HTR-8/SVneo (cell line): ENCODE results near the gene OBP2B.
"Not testable (repeated sequence)": the region's sequence is repeated elsewhere in the genome, so short reads cannot be mapped to it uniquely, and the experiment has no call there.

ENCODE experiments used
- DNase-seq: peaks from one replicate; pipeline ENCODE4 v3.0.0; 2011; ENCODE audit warnings: low spot score, mixed read lengths; ENCODE audit not compliant: insufficient read length
- FAIRE-seq: peaks from 2 replicates; lab custom pipeline; 2011; peaks lifted over from hg19 to GRCh38; lab: Jason Lieb, UNC

The OBP2B gene, protein sequence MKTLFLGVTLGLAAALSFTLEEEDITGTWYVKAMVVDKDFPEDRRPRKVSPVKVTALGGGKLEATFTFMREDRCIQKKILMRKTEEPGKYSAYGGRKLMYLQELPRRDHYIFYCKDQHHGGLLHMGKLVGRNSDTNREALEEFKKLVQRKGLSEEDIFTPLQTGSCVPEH

DNA sequence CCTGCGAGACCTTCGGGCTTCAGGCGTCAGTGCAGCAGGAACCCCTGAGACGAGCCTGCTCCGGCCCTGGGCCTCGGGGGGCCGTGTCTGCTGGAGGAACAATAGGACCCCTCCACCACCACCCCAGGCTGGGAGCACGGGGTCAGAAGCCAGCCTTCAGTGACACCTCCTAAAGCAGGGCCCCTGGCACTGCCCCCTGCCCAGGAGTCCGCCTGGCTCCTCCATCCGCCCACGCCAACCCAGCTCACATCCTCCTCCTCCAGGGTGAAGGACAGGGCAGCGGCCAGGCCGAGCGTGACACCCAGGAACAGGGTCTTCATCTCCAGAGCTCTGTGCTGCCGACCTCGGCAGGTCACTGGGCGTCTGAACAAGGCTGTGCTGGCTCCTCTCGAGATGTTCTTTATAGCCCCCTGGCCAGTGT is at the start of gene OBP2B:
OBP2B (minus strand) TSS at position 371 of the 421 bp plus-strand sequence; CDS start at position 320, 51 bp downstream.
- FAIRE-seq, DNase-seq: not testable (repeated sequence)

DNA sequence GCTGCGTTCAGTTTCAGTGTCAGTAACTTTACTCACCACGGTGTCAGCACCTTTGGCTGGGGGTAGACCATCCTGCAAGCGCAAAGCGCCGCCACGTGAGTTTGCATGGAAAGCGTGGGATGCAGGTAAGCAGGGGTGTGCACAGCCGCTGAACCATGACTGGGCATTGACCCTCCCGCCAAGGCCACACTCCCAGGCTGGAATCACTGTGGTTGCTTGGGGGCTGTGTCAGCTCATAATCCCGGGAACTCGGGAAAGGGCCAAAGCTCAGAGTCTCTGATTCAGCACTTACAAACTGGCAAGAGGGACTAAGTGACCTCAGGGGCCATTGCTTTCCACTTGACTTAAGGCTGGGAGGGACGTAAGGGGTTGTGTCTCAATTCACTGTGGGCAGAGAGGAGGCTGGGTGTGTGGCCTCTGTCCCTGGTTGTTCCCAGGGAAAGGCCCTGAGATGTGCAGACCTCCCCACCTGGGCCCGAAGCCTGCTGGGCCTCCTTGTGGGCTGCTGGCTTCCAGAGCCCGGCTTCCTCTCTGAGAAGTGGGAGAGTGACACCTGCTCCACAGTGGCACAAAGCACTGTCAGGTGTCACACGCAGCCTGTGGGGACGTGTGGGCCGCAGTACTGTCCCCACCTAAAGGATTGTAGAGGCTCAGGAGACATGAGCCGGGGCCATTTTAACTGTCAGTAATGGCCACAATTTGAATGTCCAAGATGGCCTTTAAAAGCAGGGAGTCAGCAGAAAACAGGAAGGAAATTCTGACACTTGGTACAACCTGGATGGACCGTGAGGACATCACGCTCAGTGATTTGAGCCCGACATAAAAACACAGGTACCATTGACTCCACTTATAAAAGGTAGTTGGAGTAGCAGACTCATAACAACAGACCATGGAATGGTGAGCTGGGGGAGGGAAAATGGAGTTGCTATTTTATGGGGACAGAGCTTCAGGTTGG is 49.3 kb upstream of the OBP2B start:
- FAIRE-seq (no peak), DNase-seq (no peak)

DNA sequence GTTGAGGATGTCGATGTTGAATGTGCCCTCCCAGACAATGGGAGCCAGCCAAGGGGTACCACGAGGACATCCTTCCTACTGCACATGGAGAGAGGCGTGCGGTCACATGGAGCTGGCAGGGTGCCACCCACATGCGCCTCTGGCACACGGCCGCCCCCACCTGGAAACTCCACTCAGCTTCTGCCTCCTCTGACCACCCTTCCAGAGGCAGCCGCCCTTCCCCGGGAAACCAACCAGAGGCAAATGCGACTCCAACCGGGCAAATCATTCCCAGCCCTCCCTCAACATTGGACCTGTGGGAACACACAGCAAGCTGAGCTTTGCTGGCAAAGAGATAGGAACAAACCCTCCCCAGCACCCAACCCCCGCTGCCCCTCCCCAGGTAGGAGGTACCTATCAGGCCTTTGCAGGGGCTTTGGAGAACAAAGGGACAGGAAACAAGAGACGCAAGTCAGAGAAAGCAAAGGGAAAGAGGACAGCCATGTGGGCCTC is 48.5 kb upstream of the OBP2B start:
- no peak for FAIRE-seq
- no peak for DNase-seq

DNA sequence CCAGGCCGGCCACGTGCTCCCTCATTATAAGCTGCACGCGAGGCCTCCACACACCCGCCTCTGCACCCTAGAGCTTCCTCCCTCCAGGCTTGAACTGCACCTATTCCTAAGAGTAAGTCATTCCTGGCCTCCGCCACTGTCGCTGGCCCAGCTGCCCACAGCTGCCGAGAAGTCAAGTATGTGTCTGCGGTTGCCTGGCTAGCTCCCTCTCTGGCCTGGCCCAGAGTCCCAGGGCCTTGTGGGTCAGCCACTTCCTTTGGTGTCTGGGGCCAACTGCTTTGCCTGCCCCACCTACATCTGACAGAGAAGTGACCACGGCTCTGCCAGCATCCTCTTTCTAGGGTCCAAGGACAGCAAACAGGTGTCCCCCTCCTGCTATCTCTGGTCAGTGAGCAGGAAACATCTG is 47.6 kb upstream of the OBP2B start:
- DNase-seq (no peak), FAIRE-seq (no peak)

DNA sequence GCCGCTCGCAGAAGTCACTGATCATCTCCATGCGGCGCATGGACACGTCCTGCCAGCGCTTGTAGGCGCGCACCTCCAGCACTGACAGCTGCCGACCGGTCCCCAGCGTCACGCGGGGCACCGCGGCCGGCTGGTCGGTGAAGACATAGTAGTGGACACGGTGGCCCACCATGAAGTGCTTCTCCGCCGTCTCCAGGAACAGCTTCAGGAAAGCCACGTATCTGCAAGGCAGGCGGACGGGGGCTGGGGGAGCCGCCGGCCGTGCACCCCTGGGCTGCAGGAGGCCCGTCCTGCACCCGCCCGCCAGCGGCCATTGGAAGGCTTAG is 47.0 kb upstream of the OBP2B start:
- no peak for DNase-seq
- no peak for FAIRE-seq

DNA sequence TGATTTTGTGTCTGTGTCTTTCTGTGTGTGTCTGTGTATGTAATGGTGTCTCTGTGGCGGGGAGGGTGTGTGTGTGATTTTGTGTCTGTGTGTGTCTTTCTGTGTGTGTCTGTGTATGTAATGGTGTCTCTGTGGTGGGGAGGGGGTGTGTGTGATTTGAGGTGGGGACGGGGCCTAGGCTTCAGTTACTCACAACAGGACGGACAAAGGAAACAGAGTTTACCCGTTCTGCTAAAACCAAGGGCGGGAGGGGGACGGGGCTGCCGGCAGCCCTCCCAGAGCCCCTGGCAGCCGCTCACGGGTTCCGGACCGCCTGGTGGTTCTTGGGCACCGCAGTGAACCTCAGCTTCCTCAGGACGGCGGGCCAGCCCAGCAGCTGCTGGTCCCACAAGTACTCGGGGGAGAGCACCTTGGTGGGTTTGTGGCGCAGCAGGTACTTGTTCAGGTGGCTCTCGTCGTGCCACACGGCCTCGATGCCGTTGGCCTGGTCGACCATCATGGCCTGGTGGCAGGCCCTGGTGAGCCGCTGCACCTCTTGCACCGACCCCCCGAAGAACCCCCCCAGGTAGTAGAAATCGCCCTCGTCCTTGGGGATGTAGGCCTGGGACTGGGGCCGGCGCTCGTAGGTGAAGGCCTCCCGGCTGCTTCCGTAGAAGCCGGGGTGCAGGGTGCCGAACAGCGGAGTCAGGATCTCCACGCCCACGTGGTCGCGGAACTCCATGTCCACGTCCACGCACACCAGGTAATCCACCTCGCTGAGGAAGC is 46.5 kb upstream of the OBP2B start:
- FAIRE-seq, result no peak
- no peak for DNase-seq

DNA sequence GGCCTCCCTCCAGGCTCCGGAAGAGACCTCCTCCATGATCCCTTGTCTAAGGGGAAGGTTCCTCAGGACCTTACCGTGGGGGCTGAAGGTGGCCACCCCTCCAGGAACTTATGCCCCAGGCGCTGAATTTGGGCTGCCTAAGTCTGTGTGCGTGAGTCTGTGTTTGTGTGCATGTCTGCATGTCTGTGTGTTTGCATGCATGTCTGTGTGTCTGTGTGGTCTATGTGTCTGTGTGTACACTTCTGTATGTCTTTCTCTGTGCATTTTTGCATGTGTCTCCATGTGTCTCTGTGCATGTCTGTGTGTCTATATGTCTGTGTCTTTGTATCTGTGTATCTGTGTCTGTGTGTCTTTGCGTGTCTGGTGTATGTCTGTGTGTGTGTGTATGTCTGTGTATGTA is 45.4 kb upstream of the OBP2B start:
- FAIRE-seq, result peak; percentile 51

DNA sequence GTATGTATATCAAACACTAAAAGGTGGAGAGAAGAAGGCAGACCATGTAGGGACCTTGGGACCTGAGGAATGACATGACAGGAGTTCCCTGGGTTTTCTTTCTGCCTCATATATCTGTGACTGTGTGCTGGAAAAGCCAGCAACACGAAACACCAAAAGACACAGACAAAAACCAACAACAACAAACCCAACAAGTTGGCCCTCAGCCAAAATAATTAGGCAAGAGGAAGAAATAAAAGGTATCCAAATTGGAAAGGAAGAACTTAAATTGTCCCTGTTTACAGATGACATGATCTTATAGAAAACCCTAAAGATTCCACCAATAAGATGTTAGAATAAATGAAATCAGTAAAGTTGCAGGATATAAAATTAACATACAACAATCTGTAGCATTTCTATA is 44.2 kb upstream of the OBP2B start:
- FAIRE-seq (no peak), DNase-seq (no peak)

More for the DNA sequence above, 45.4 kb upstream of the OBP2B start:
- no peak for DNase-seq

DNA sequence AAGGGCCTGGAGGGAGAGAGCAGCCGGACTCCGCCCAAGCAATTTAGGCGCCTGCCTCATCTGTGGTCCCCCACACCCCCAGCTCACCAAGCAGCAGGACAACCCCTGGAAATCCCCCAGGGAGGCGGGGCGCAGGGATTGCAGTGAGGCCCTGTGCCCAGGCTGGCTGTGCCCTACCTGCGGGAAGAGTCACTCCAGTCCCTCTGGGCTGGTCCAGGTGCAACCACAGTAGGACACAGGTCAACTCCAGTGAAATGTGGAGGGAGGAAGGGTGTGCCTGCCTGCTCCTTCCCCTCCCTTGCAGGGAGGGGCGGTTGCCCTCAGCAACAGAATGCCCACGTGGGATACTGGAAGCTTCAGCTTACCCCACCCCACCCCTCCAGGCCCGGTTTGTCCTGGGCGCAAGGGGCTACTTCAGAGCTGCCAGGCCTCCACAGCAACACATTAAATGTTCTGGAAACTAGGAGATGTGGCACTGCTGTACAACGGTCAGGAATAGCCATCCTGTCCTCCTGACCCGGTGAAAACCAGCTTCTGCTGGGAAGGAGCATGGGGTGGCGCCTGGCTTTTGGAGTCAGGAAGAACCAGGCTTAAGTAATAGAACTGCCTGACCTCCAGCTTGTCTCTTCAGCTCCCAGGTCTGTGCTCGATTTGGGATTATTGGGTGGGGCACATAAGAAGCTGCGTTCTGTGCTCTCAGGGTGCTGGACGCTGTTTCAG is 43.4 kb upstream of the OBP2B start:
- FAIRE-seq, result no peak
- no peak for DNase-seq

DNA sequence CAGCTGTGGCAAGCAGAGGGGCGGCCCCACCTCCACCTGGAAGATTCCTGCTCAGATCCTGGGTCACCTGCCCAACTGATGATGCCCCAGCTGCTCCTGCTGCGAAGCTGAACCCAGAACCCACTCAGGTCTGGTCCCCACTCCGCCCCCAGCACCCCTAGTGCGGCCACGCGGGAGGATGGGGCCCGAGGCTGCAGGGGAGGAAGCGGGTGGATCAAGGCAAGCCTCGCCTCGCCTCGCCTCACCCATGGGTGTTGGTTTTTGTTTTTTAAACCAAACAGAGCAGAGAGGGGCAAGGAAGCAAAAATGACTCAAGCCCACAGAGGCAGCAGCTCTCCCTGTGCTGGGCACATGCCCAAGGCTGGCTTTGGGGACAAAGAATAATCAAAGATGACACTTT is 42.7 kb upstream of the OBP2B start:
- DNase-seq (no peak), FAIRE-seq (no peak)

DNA sequence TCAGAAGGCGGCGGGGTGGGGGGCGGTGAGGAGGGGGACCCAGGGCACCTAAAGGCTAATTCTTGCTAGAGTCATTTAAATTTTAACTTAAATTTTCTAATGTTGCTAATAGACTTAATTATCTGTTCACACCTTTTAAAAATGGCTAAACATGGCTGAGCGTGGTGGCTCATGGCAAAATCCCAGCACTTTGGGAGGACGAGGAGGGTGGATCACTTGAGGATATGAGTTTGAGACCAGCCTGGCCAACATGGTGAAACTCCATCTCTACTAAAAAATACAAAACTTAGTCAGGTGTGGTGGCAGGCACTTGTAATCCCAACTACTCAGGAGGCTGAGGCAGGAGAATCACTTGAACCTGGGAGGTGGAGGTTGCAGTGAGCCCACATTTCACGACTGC is 42.2 kb upstream of the OBP2B start:
- DNase-seq, FAIRE-seq: not testable (repeated sequence)

DNA sequence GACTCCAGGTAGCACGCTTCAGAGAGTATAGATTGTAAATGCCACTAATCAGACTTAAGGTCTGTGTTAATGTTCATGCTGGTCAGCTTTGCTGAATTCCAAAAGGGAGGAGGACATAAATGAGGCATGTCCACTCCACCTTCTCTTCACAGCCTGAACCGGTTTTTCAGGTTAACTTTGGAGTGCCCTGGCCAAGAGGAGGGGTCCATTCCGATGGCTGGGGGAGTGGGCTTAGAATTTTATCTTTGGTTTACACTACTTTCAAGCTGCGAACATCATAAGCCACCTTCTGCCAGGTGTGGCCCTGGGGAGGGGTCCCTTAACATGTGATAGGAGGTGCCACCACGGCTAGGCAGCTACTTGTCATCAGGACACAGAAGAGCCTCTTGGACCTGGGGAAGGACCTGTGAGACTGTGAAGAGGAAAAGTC is 41.7 kb upstream of the OBP2B start:
- FAIRE-seq (no peak), DNase-seq (no peak)

DNA sequence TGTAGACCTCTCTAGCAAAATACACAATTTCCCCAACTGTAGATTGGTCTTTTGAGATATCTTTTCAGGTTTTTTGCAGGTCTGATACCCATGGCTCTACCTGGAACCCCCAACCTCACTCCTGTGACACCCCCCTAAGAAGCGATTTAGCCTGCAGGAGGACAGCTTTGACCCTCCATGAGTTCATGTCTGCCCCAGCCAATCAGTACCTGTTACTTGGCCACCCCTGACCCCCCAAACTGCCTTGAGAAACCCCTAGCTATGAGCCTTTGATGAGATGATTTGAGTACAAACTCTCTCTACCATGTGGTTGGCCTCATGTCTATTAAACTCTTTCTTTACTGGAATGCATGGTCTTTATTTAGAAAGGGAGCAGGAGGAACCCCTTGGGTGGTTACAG is 40.3 kb upstream of the OBP2B start:
- DNase-seq, result no peak
- FAIRE-seq, result no peak

DNA sequence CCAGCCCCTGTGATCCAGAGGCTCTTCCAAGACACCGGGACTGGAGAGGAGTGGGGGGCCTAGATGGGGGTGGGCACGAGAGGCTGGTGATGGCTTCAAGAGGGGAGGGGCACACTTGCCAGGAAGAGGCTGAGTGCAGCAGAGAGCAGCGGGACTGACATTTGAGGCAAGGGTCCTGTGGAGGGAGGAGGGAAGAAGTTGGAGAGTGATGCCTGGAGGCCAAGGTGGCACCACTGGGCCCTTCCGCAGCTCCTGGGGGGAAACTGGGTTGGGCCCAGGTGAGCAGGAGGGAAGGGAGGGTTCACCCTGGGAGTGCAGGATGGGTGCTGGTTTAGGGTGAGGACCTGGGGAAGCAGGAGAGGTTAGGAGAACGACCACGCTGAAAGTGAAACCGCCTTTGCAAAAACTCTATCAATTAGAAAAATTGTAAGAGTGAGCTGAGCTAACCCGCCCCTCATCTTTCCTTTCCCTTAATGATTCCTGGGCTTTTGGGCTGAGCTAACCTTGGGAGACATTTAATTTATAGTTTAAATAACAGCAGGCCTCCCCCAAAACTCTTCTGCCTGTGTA is 39.8 kb upstream of the OBP2B start:
- FAIRE-seq (no peak), DNase-seq (no peak)

DNA sequence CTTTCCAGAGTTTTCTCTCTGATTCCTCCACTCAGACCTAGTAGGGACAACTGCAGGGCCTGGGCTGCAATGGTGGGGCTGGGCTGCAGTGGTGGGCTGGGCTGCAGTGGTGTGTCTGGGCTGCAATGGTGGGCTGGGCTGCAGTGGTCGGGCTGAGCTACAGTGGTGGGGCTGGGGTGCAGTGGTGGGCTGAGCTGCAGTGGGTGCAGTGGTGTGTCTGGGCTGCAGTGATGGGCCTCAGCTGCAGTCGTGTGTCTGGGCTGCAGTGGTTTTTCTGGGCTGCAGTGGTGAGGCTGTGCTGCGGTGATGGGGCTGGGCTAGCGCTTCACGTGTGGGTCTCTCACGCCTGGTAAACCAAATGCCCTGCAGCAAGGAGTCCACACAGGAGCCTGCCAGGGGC is 38.6 kb upstream of the OBP2B start:
- FAIRE-seq (no peak), DNase-seq (no peak)

DNA sequence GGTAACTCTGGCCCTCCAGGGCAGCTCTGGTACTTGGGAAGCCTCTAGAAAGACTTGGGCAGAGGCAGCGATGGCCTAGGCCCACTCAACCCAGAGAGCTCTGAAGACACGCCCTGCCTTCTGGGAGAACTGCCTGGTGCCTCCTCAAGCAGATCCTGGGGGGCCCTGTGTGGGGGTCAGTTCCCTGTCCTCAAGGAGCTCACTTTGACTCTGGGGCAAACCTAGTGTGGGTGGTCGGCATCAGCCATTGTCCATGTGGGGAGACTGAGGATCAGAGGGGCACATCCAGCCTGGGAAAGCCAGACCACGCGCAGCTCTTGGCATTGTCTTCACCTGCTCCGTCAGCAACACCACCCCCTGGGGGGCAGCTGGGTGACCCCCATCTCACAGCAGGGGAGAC is 37.9 kb upstream of the OBP2B start:
- no peak for FAIRE-seq
- DNase-seq, result no peak

DNA sequence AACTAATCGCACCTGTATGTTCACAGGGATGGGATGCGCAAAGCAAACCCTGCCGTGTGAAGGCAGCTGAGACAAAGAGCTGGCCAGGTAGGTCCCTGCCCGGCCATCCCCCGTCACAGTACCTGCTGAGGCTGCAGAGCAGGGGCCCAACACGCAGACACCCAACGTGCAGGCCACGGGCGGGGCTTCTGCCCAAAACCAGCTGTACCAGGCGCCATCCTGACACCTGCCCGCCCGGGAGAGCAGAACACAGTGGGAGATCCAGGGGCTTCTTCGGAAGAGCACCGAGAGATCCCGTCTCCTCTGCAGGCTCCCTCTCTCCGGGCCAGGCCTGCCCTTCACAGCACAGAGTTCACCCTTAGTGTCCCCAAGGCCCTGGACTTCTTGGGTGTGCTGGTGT is 37.5 kb upstream of the OBP2B start:
- no peak for DNase-seq
- no peak for FAIRE-seq

DNA sequence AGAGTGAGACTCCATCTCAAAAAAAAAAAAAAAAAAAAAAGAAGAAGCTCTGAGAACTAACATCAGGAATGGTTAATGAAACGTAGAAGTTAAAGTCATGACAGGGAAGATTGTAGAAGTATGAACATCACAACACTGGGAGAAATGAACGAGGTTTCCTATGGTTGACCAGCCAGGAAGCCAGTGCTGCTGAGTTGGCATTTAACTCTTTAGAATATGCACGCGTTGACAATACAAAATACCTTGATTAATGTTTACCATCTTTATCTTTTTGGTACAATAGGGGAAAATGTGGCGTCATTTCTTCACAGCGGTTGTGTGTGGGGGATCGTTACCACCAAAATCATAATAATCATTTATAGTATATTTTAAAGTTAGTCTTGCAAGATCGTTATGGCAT is 33.9 kb upstream of the OBP2B start:
- no peak for FAIRE-seq

DNA sequence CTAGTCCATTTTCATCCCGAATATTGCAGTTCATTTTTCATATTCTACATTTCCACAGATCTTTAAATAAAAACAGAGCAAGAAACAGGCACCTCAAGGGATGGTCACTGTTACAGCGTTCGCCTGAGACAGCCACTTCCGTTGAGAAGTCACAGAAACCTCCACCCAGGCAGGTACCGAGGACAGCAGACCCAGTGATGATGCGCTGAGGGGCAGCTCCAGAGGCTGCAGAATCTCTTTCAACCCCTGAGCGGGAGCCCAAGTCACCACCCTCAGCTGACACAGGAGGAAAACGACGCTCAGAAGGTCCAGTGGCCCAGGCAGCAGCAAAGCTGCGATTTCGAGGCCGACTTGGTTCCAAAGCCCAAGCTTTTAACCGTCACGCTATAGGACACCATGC is 33.2 kb upstream of the OBP2B start:
- DNase-seq (no peak), FAIRE-seq (no peak)

More for the DNA sequence above, 33.9 kb upstream of the OBP2B start:
- DNase-seq, result no peak
